Measurements from ENCODE around the gene DDX42. TPM values are rescaled to one million over a fixed set of nuclear protein-coding genes. Genes with fewer than 3 reads are reported as not detected.

DDX42 gene
- total RNA-seq, 1 experiment from 2014 or later: 184 TPM

- no peak overlapping the region for H3K4me3 Mint-ChIP-seq
- Histone ChIP-seq H4K8ac (replicated peaks; ENCODE audit: insufficient read length, low read depth, low read length) (no peak overlapping the region), H3K23me2 (ENCODE audit: insufficient read length, low read depth, low read length, poor library complexity, severe bottlenecking) (no peaks in the 10 kb centered on the region), H3K4me2 (ENCODE audit: insufficient read depth, insufficient read length, low read length) (no peak overlapping the region), H3K23ac (ENCODE audit: insufficient read length, low read depth, low read length) (no peak overlapping the region), H3K56ac (ENCODE audit: insufficient read length, low read depth, low read length) (no peak overlapping the region), H3K27ac (ENCODE audit: insufficient read length, low read depth, low read length) (no peak overlapping the region), H2BK5ac (ENCODE audit: insufficient read length, low read length) (no peak overlapping the region), H3K14ac (ENCODE audit: insufficient read depth, low read length) (no peak overlapping the region), H3K9me3 (ENCODE audit: control insufficient read depth, low read depth, low read length) (no peaks in the 10 kb centered on the region), H2AK5ac (ENCODE audit: insufficient read length, low read length) (no peak overlapping the region), H3K18ac (ENCODE audit: insufficient read length, low read depth, low read length) (no peak overlapping the region), H3K79me1 (ENCODE audit: insufficient read depth, low read depth, low read length, poor library complexity, severe bottlenecking) (peaks cover 3% of the 10 kb centered on the region), H3K27me3 (ENCODE audit: insufficient read depth, low read length) (no peaks in the 10 kb centered on the region), H3T11ph (ENCODE audit: low read length) (no peak overlapping the region), H4K5ac (ENCODE audit: insufficient read length, low read depth, low read length) (no peak overlapping the region), H4K91ac (ENCODE audit: insufficient read length, low read depth, low read length) (no peak overlapping the region), H2BK120ac (ENCODE audit: low read depth, low read length, poor library complexity, severe bottlenecking) (no peak overlapping the region), H2BK12ac (ENCODE audit: insufficient read length, low read depth, low read length) (no peak overlapping the region), H2BK20ac (ENCODE audit: low read depth, low read length, poor library complexity, severe bottlenecking) (no peak overlapping the region), H2AFZ (ENCODE audit: low read length) (no peak overlapping the region), H4K20me1 (ENCODE audit: control insufficient read depth, insufficient read depth, insufficient read length) (no peaks in the 10 kb centered on the region), H3K4ac (ENCODE audit: low read depth, low read length) (no peak overlapping the region), H3K4me1 (ENCODE audit: insufficient read depth, low read length) (no peaks in the 10 kb centered on the region), H3K9ac (ENCODE audit: extremely low read depth, insufficient read length, low read length) (no peak overlapping the region), H3K79me2 (ENCODE audit: insufficient read depth, low read length) (no peaks in the 10 kb centered on the region), H2BK15ac (ENCODE audit: low read depth, low read length) (no peak overlapping the region)
- no peak for DNase-seq
- H3K36me3 Mint-ChIP-seq (ENCODE audit: insufficient read depth in 1 of 3, low read depth in 3 of 3): peaks cover 44 to 91% (median 78%) of the 10 kb centered on the region in 3 experiments; a peak in 6 of 7 replicates
- no peaks in the 10 kb centered on the region for H3K4me1 Mint-ChIP-seq
- H3K9me3 Mint-ChIP-seq: no peaks in the 10 kb centered on the region
- no peak for TF ChIP-seq CTCF (conservative IDR thresholded peaks at IDR 0.05)
- WGBS (ENCODE audit: extremely low coverage, insufficient read length, low lambda C conversion rate): no CpG with 5 or more reads among the region's 3 CpGs
- no peak overlapping the region for H3K27ac Mint-ChIP-seq
- no peaks in the 10 kb centered on the region for H3K27me3 Mint-ChIP-seq (ENCODE audit: low read depth)
Observed at GRCh38 chr17:63798572-63799106, 24.7 kb downstream of the DDX42 start.
